Heart left ventricle (tissue), 16 donors: Measurements from ENCODE around the gene KY. TPM values are rescaled to one million over a fixed set of nuclear protein-coding genes. Genes with fewer than 3 reads are reported as not detected.

ENCODE experiments used
- ATAC-seq, 4 donors: fragments of 200-7000 bp; cut with Tn5 transposase; one replicate each; pipeline ENCODE4 v1.9.1; 2020 to 2022; ENCODE audit warnings: moderate library complexity in 4 of 4, mild to moderate bottlenecking in 3 of 4, moderate number of reproducible peaks in 1 of 4
- DNase-seq, 5 donors: peaks; one replicate each; pipeline ENCODE4 v3.0.0-alpha.2; 2020
- H3K27ac ChIP-seq, 12 donors: fragments of 200-600 bp; sonication (generic) in 4 of 12; one replicate each; pipeline versions ENCODE4 v1.5.0 to v1.8.0; 2016 to 2022; ENCODE audit warnings: mild to moderate bottlenecking in 2 of 12
- H3K27me3 ChIP-seq, 9 donors: fragments of 200-600 bp; sonication (generic) in 2 of 9; one replicate each; pipeline versions ENCODE4 v1.5.1 to v1.8.0; 2016 to 2022; ENCODE audit warnings: mild to moderate bottlenecking in 3 of 9
- H3K36me3 ChIP-seq, 9 donors: fragments of 200-600 bp; sonication (generic) in 2 of 9; one replicate each; pipeline versions ENCODE4 v1.5.0 to v1.8.0; 2018 to 2022; ENCODE audit warnings: mild to moderate bottlenecking in 2 of 9
- H3K4me1 ChIP-seq, 12 donors: fragments of 200-600 bp; sonication (generic) in 4 of 12; one replicate each; pipeline versions ENCODE4 v1.5.0 to v1.8.0; 2016 to 2022; ENCODE audit warnings: mild to moderate bottlenecking in 3 of 12
- H3K4me3 ChIP-seq, 12 donors: fragments of 200-600 bp; sonication (generic) in 4 of 12; one replicate each; pipeline versions ENCODE4 v1.5.0 to v1.8.0; 2017 to 2022; ENCODE audit warnings: mild to moderate bottlenecking in 9 of 12, moderate library complexity in 4 of 12
- H3K9me3 ChIP-seq, 12 donors: fragments of 200-600 bp; sonication (generic) in 4 of 12; one replicate each; pipeline versions ENCODE4 v1.5.0 to v1.8.0; 2016 to 2022; ENCODE audit warnings: mild to moderate bottlenecking in 1 of 12
- CTCF ChIP-seq, 12 donors: fragments of 200-600 bp; sonication (generic) in 4 of 12; IDR thresholded peaks; one replicate each; pipeline versions ENCODE4 v1.5.0 to v1.8.0; 2018 to 2022; ENCODE audit warnings: antibody characterized with exemption in 12 of 12, mild to moderate bottlenecking in 5 of 12
- POLR2A ChIP-seq, 2 donors: fragments of 450-650 bp; IDR thresholded peaks; one replicate each; pipeline ENCODE4 v1.6.1; 2017; ENCODE audit warnings: antibody characterized with exemption in 2 of 2, mild to moderate bottlenecking in 2 of 2, moderate library complexity in 2 of 2
- WGBS, 4 donors: extraction: QIAGEN DNeasy Blood & Tissue Kit in 2 of 4; methylation state at CpG; one replicate each; pipeline versions ENCODE4 v1.1.5 to v1.1.7; 2013 to 2018; 5-methylcytosine and 5-hydroxymethylcytosine counted together
- intact Hi-C, 10 donors: fragments of 100-400 bp; cut with DNase I; formaldehyde crosslinking; loops; one replicate each; pipeline versions ENCODE4 v1.11.1 to v1.14.2; 2022
- polyA plus RNA-seq, 2 donors: library from polyadenylated mRNA; stranded (reverse); fragments of 200-250 nt; gene quantifications; one replicate each; pipeline ENCODE4 v1.2.3, GENCODE V29; 2013
- total RNA-seq, 9 donors: library from RNA; depleted of rRNA in 2 of 9; stranded (reverse); fragments of >200 nt in 2 of 9; fragmentation: NEBNext Ultra II Directional in 3 of 9; extraction: Animal tissue kit (Norgen Biotek cat#: 25700) in 3 of 9; gene quantifications; one replicate each; pipeline versions ENCODE4 v1.1.0 to v1.2.4, GENCODE V29; 2016 to 2023
- donor health status: ischemic (EF 13 %, LVEDD 7.1; RV severe dilation, severe dysfunction).
- donor health status: healthy with polysubstance abuse.
- donor health status: DM: no; HTN: yes; CAD: no.
- donor health status: DM: no; HTN: no; CAD: no.
- donor health status: ischemic (EF 25% LVEDD 6.9; RV normal size, moderate dysfunction).
- donor health status: ischemic (EF 25% LVEDD 5.7; RV mildly dilated, moderate dysfunction).
- donor health status: healthy.
- donor health status: DM: yes; HTN: yes; CAD: no.
- donor health status: ischemic (EF 35%, LVEDD 5.7; RV mildly dilated, moderate dysfunction).
- donor health status: nonischemic (EF 11% LVEDD 7.7; RV severe dilation, severe dysfunction).
- donor health status: DM: yes; HTN: yes; CAD: no.
- donor health status: PGD.
- donor health status: ischemic (EF 29% LVEDD 5.4; RV normal size, mild dysfunction).
- donor health status: nonischemic (EF 23%, LVEDD 6.1; RV moderate dilation, normal function).

The KY gene
- total and polyA plus RNA-seq, 11 donors: 1.4 to 22.5 (median 8.6) TPM

GRCh38 chr3:134693804-134694203 is 43.0 kb upstream of the KY start:
- peaks cover 0 to 49% (median 12%) of the 10 kb centered on the region in 12 donors for H3K4me1 ChIP-seq
- TF ChIP-seq POLR2A (IDR thresholded peaks at IDR 0.05): no peak
- TF ChIP-seq CTCF (IDR thresholded peaks at IDR 0.05): no peak
- intact Hi-C loops: no loop called here
- DNase-seq (peak; percentile 71 to 92 (median 80)), ATAC-seq (peak; percentile 58 to 78 (median 66))
- no peaks in the 10 kb centered on the region for H3K9me3 ChIP-seq
- H3K36me3 ChIP-seq: no peaks in the 10 kb centered on the region
- no peaks in the 10 kb centered on the region for H3K27me3 ChIP-seq
- H3K27ac ChIP-seq: peak overlapping the region in 7 of 12 donors; percentile 24 to 76 (median 59)
- no peak overlapping the region for H3K4me3 ChIP-seq
- 41 to 80% (median 57%) methylated on average over 3 to 7 of the region's 7 CpGs for WGBS, 4 donors

GRCh38 chr3:134693226-134693625 is 42.4 kb upstream of the KY start:
- 75 to 83% (median 79%) methylated on average over 4 of the region's 4 CpGs for WGBS, 4 donors
- ATAC-seq: no peak
- Histone ChIP-seq H3K36me3 (no peaks in the 10 kb centered on the region), H3K27ac (peak overlapping the region in 2 of 12 donors; percentile 48 to 76), H3K4me1 (peaks cover 0 to 43% (median 7%) of the 10 kb centered on the region in 12 donors), H3K9me3 (no peaks in the 10 kb centered on the region), H3K4me3 (no peak overlapping the region), H3K27me3 (no peaks in the 10 kb centered on the region)
- intact Hi-C loops: no loop called here
- TF ChIP-seq POLR2A (IDR thresholded peaks at IDR 0.05) (no peak), CTCF (IDR thresholded peaks at IDR 0.05) (no peak)
- DNase-seq: no peak

- no peaks in the 10 kb centered on the region for H3K9me3 ChIP-seq
- DNase-seq (no peak), ATAC-seq (no peak)
- no peak for TF ChIP-seq CTCF (IDR thresholded peaks at IDR 0.05)
- H3K27ac ChIP-seq: no peak overlapping the region
- WGBS, 4 donors: 57 to 77% (median 64%) methylated on average over 1 of the region's 1 CpG
- H3K4me1 ChIP-seq: peaks cover 0 to 20% (median 1%) of the 10 kb centered on the region in 12 donors
- H3K27me3 ChIP-seq: no peaks in the 10 kb centered on the region
- no peak overlapping the region for H3K4me3 ChIP-seq
- H3K36me3 ChIP-seq: no peaks in the 10 kb centered on the region
- intact Hi-C loops: no loop called here
Measured at GRCh38 chr3:134690226-134690625, 39.4 kb upstream of the KY start.

GRCh38 chr3:134687642-134688041 is 36.8 kb upstream of the KY start:
- Histone ChIP-seq H3K4me3 (no peak overlapping the region), H3K27ac (no peak overlapping the region), H3K9me3 (no peaks in the 10 kb centered on the region), H3K27me3 (no peaks in the 10 kb centered on the region), H3K4me1 (no peaks in the 10 kb centered on the region), H3K36me3 (no peaks in the 10 kb centered on the region)
- WGBS, 4 donors: 41 to 66% (median 60%) methylated on average over 2 of the region's 2 CpGs
- TF ChIP-seq POLR2A (IDR thresholded peaks at IDR 0.05) (no peak), CTCF (IDR thresholded peaks at IDR 0.05) (no peak)
- intact Hi-C loops: no loop called here
- DNase-seq (no peak), ATAC-seq (no peak)
